Fibroblast of lung (primary cell): ENCODE data around the gene NUDT4.

ENCODE experiments used
- CTCF ChIP-seq, 2 donors: IDR thresholded peaks in 1 of 2; conservative IDR thresholded peaks in 1 of 2; 1 replicate in 1 of 2; 2 replicates in 1 of 2; pipeline ENCODE4 v1.5.1; 2011 to 2012; ENCODE audit warnings: low read length in 2 of 2, control low read depth in 1 of 2, inconsistent platforms in 1 of 2, low read depth in 1 of 2, mild to moderate bottlenecking in 1 of 2
- EZH2 ChIP-seq: IDR thresholded peaks from 2 replicates; pipeline ENCODE4 v1.5.1; 2012; ENCODE audit warnings: low read length, control low read depth, mild to moderate bottlenecking; ENCODE audit errors: missing control alignments

GRCh38 chr12:93403988-93404803 lies 26.5 kb downstream of the NUDT4 start:
- TF ChIP-seq CTCF (conservative IDR thresholded peaks at IDR 0.05 in 1 of 2, IDR thresholded peaks at IDR 0.05 in 1 of 2; ENCODE audit: low read depth in 1 of 2, low read length in 2 of 2): no peak
- TF ChIP-seq EZH2: no peak
